GM12878 (cell line): ENCODE measurements around the gene ATL2. TPM values are rescaled to one million over a fixed set of nuclear protein-coding genes. Genes with fewer than 3 reads are reported as not detected.
A peak's percentile ranks its signal among the peaks of the same experiment; 100 is the strongest.

Experiments used
- ATAC-seq: fragments of 200-7000 bp; cut with Tn5 transposase; 3 replicates; pipeline ENCODE4 v1.9.1; 2020; ENCODE audit warnings: mild to moderate bottlenecking, moderate library complexity
- BruUV-seq: library from RNA; stranded (reverse); fragments of 400-500 nt; replicated peaks from 2 replicates; lab custom pipeline; 2021; lab: Mats Ljungman, UMichigan
- CTCF ChIA-PET: fragments of 300-600 bp; sonication (Branson Sonifier 250); formaldehyde crosslinking; extraction: SDS; loops from one replicate; lab custom pipeline; 2021; ENCODE audit warnings: inconsistent platforms; lab: Yijun Ruan, JAX
- POLR2A ChIA-PET: fragments of 350-600 bp; formaldehyde crosslinking; extraction: SDS; loops from one replicate; lab custom pipeline; 2021; ENCODE audit warnings: inconsistent platforms; lab: Charles Lee
- RAD21 ChIA-PET: fragments of 300-600 bp; sonication (Branson Sonifier 250); formaldehyde crosslinking; loops from one replicate; lab custom pipeline; 2023; ENCODE audit warnings: antibody characterized with exemption; ENCODE audit not compliant: unreplicated experiment; lab: Charles Lee
- SMC1A ChIA-PET: fragments of 300-600 bp; sonication (Branson Sonifier 250); formaldehyde crosslinking; loops from one replicate; lab custom pipeline; 2023; ENCODE audit not compliant: unreplicated experiment, uncharacterized antibody; lab: Charles Lee
- DNase-seq: peaks from one replicate; pipeline ENCODE4 v3.0.0-alpha.2; 2011; ENCODE audit warnings: low read depth, low spot score
- FAIRE-seq: peaks from 3 replicates; lab custom pipeline; 2011; peaks lifted over from hg19 to GRCh38; lab: Jason Lieb, UNC
- H2AFZ ChIP-seq: 2 replicates; pipeline ENCODE4 v1.6.0; 2011; ENCODE audit warnings: low read depth, low read length, control low read depth; ENCODE audit not compliant: control insufficient read depth
- H3K27ac ChIP-seq: 2 replicates; pipeline ENCODE4 v1.5.1; 2011; ENCODE audit warnings: control low read depth; ENCODE audit not compliant: control insufficient read depth, insufficient read depth
- H3K27me3 ChIP-seq, 2 experiments: replicated peaks in 1 of 2; 2 replicates each; pipeline versions ENCODE4 v1.6.0 to v1.6.1; 2011; ENCODE audit warnings: low read length in 1 of 2; ENCODE audit not compliant: control insufficient read depth in 2 of 2, insufficient read depth in 2 of 2
- H3K36me3 ChIP-seq, 2 experiments: 2 replicates each; pipeline ENCODE4 v1.5.1; 2011; ENCODE audit warnings: low read length in 1 of 2; ENCODE audit not compliant: control insufficient read depth in 2 of 2, insufficient read depth in 2 of 2
- H3K4me1 ChIP-seq: 2 replicates; pipeline ENCODE4 v1.6.1; 2011; ENCODE audit warnings: mild to moderate bottlenecking, low read length, moderate library complexity, mixed read lengths; ENCODE audit not compliant: control insufficient read depth, insufficient read depth
- H3K4me2 ChIP-seq: 2 replicates; pipeline ENCODE4 v1.6.0; 2011; ENCODE audit warnings: control low read depth; ENCODE audit not compliant: control insufficient read depth, insufficient read depth
- H3K4me3 ChIP-seq: fragments of 200-600 bp; sonication (generic); 2 replicates; pipeline ENCODE4 v1.5.1; 2016
- H3K79me2 ChIP-seq: 2 replicates; pipeline ENCODE4 v1.6.0; 2011; ENCODE audit warnings: low read length; ENCODE audit not compliant: control insufficient read depth, insufficient read depth
- H3K9ac ChIP-seq: 2 replicates; pipeline ENCODE4 v1.8.0; 2011; ENCODE audit warnings: low read length, control low read depth, mixed read lengths; ENCODE audit not compliant: control insufficient read depth, insufficient read depth
- H3K9me3 ChIP-seq: replicated peaks from 3 replicates; pipeline ENCODE4 v1.5.1; 2011; ENCODE audit warnings: mild to moderate bottlenecking, low read length; ENCODE audit not compliant: control insufficient read depth, insufficient read depth
- H4K20me1 ChIP-seq: 2 replicates; pipeline ENCODE4 v1.6.0; 2011; ENCODE audit not compliant: control insufficient read depth, insufficient read depth
- CEBPB ChIP-seq, 2 experiments: fragments of 150-350 bp in 1 of 2; IDR thresholded peaks; 2 replicates each; pipeline ENCODE4 v1.6.1; 2012 to 2014; ENCODE audit warnings: low read depth in 2 of 2, low read length in 2 of 2, borderline replicate concordance in 1 of 2, inconsistent platforms in 1 of 2
- RAD21 ChIP-seq: IDR thresholded peaks from 2 replicates; pipeline ENCODE4 v1.6.1; 2011; ENCODE audit warnings: mild to moderate bottlenecking, low read depth, low read length, moderate library complexity; ENCODE audit not compliant: insufficient read depth
- REST ChIP-seq: IDR thresholded peaks from 2 replicates; pipeline ENCODE4 v1.6.1; 2012; ENCODE audit warnings: mild to moderate bottlenecking, low read depth, low read length
- SP1 ChIP-seq: IDR thresholded peaks from one replicate; pipeline ENCODE4 v1.6.1; 2011; ENCODE audit warnings: low read depth, low read length
- WGBS: methylation state at CpG from one replicate; pipeline ENCODE4 v1.1.6; 2016; ENCODE audit warnings: low lambda C conversion rate; ENCODE audit not compliant: insufficient replicate concordance, insufficient coverage; ENCODE audit errors: missing lambda C conversion rate; 5-methylcytosine and 5-hydroxymethylcytosine counted together
- in situ Hi-C: fragments of 300-500 bp; cut with MboI; formaldehyde crosslinking; loops from 9 replicates; pipeline ENCODE4 v1.14.3; 2018; ENCODE audit warnings: mixed read lengths
- intact Hi-C: fragments of 100-400 bp; cut with micrococcal nuclease; formaldehyde crosslinking; loops from one replicate; pipeline ENCODE4 v1.14.2; 2022; ENCODE audit not compliant: unreplicated experiment
- polyA plus RNA-seq, 11 experiments: library from polyadenylated mRNA; depleted of rRNA in 4 of 11; unstranded in 6 of 11; stranded (reverse) in 5 of 11; fragments of >200 nt; fragmentation: Nextera tagmentation in 4 of 11; fragmentation: Illumina TruSeq in 1 of 11; extraction: Ambion mirVana in 4 of 11; extraction: Trizol in 1 of 11; gene quantifications; 1 replicate in 1 of 11; 2 replicates in 10 of 11; pipeline versions ENCODE4 v1.2.1 to v1.2.3, GENCODE V29; 2011 to 2016; ENCODE audit warnings: inconsistent platforms in 2 of 11, missing spikeins in 2 of 11, low read depth in 1 of 11
- total RNA-seq, 4 experiments: library from RNA; depleted of rRNA in 3 of 4; stranded (reverse); fragments of >200 nt in 3 of 4; fragmentation: Illumina TruSeq in 1 of 4; extraction: Trizol in 1 of 4; gene quantifications; 2 replicates each; pipeline versions ENCODE4 v1.2.1 to v1.2.3, GENCODE V29; 2013 to 2021

ATL2 gene
- total and polyA plus RNA-seq, 10 of the 15 experiments (the other 5 are each of a cell fraction or from before 2014, with no cell fraction given) = 8.6 to 51.5 (median 41.8) TPM

GRCh38 chr2:38377050-38377828, at the start of gene ATL2 (continued):
- 0 out of 2 replicates have a peak, but pooled peaks have one; percentile 7 for TF ChIP-seq REST
- no peak for TF ChIP-seq RAD21

- no peak overlapping the region for H3K9ac ChIP-seq
- H3K4me3 ChIP-seq = no peak overlapping the region
- SMC1A ChIA-PET = no interaction called here
- DNase-seq (no peak), ATAC-seq (no peak), FAIRE-seq (no peak)
- POLR2A ChIA-PET = interaction anchor here (0.5 kb wide), 1 partner anchor 27 kb away, joined by 3 read pairs; no protein-coding TSS in a partner anchor
- CTCF ChIA-PET = no interaction called here
- H3K36me3 ChIP-seq = no peaks in the 10 kb centered on the region
- H3K4me1 ChIP-seq = peaks cover under 1% of the 10 kb centered on the region; the same call in 1 of the 2 replicates
- intact Hi-C loops = no loop called here
- H3K4me2 ChIP-seq = no peak overlapping the region
- no peaks in the 10 kb centered on the region; the same call in 2 of the 3 replicates for H3K9me3 ChIP-seq
- H4K20me1 ChIP-seq = no peaks in the 10 kb centered on the region
- RAD21 ChIA-PET = interaction anchor here (0.7 kb wide), 1 partner anchor 16 kb away, joined by 3 read pairs; no protein-coding TSS in a partner anchor
- TF ChIP-seq CEBPB (IDR thresholded peaks at IDR 0.05; ENCODE audit: borderline replicate concordance in 1 of 2, low read depth in 2 of 2, low read length in 2 of 2) (no peak), SP1 (no peak)
- no peak overlapping the region for H2AFZ ChIP-seq
- H3K27me3 ChIP-seq = no peaks in the 10 kb centered on the region
- in situ Hi-C loops = no loop called here
- H3K79me2 ChIP-seq = no peaks in the 10 kb centered on the region
- BruUV-seq = no TSS peak
- 15% methylated on average over 3 of the region's 3 CpGs for WGBS
- no peak overlapping the region for H3K27ac ChIP-seq
Observed at GRCh38 chr2:38423763-38424162, 46.7 kb upstream of the ATL2 start.
